ENCODE data around the gene PID1. TPM values are rescaled to one million over a fixed set of nuclear protein-coding genes. Genes with fewer than 3 reads are reported as not detected.

The PID1 gene
- total and polyA plus RNA-seq, 8 donors: 10.2 to 51.2 (median 35.4) TPM

GRCh38 chr2:229073935-229074334, 197.2 kb downstream of the PID1 start:
- H3K4me3 ChIP-seq: no peak overlapping the region
- intact Hi-C loops (cut with DNase I; ENCODE audit: low total_unique reads): no loop called here
- 77 to 89% (median 87%) methylated on average over 2 of the region's 2 CpGs for whole genome bisulfite sequencing, 5 donors
- H3K27me3 ChIP-seq: no peaks in the 10 kb centered on the region
- DNase-seq: no peak
- TF ChIP-seq CTCF (IDR thresholded peaks at IDR 0.05) (no peak), EP300 (IDR thresholded peaks at IDR 0.05) (no peak), POLR2AphosphoS5 (IDR thresholded peaks at IDR 0.05) (no peak), POLR2A (IDR thresholded peaks at IDR 0.05) (no peak)
- H3K27ac ChIP-seq: no peak overlapping the region
- no peaks in the 10 kb centered on the region for H3K4me1 ChIP-seq
- H3K9me3 ChIP-seq: peaks cover 0 to 11% (median 3%) of the 10 kb centered on the region in 4 donors
- no peaks in the 10 kb centered on the region for H3K36me3 ChIP-seq

GRCh38 chr2:229071292-229071976, 199.7 kb downstream of the PID1 start:
- TF ChIP-seq CTCF (IDR thresholded peaks at IDR 0.05): no peak
- no peak for TF ChIP-seq EP300 (IDR thresholded peaks at IDR 0.05)
- no peak for TF ChIP-seq POLR2AphosphoS5 (IDR thresholded peaks at IDR 0.05)
- no peak for TF ChIP-seq POLR2A (IDR thresholded peaks at IDR 0.05)
- Histone ChIP-seq H3K27ac (no peak overlapping the region), H3K4me3 (no peak overlapping the region), H3K27me3 (no peaks in the 10 kb centered on the region), H3K36me3 (no peaks in the 10 kb centered on the region), H3K4me1 (no peaks in the 10 kb centered on the region), H3K9me3 (peaks cover 0 to 14% (median 6%) of the 10 kb centered on the region in 4 donors)
- intact Hi-C loops (cut with DNase I; ENCODE audit: low total_unique reads): no loop called here
- 74 to 84% (median 79%) methylated on average over 5 of the region's 5 CpGs for WGBS, 5 donors
- DNase-seq: peak in 1 of 2 donors; percentile 21

GRCh38 chr2:229066121-229066715, 204.9 kb downstream of the PID1 start:
- no peaks in the 10 kb centered on the region for H3K36me3 ChIP-seq
- no peak for DNase-seq
- TF ChIP-seq POLR2A (IDR thresholded peaks at IDR 0.05) (no peak), POLR2AphosphoS5 (IDR thresholded peaks at IDR 0.05) (no peak), CTCF (IDR thresholded peaks at IDR 0.05) (no peak), EP300 (IDR thresholded peaks at IDR 0.05) (no peak)
- no peaks in the 10 kb centered on the region for H3K4me1 ChIP-seq
- 85 to 92% (median 89%) methylated on average over 4 of the region's 4 CpGs for WGBS, 5 donors
- H3K4me3 ChIP-seq: no peak overlapping the region
- H3K27me3 ChIP-seq: no peaks in the 10 kb centered on the region
- no peak overlapping the region for H3K27ac ChIP-seq
- intact Hi-C loops (cut with DNase I; ENCODE audit: low total_unique reads): no loop called here
- H3K9me3 ChIP-seq: peaks cover 0 to 8% (median 2%) of the 10 kb centered on the region in 4 donors

- H3K4me1 ChIP-seq: no peaks in the 10 kb centered on the region
- no peaks in the 10 kb centered on the region for H3K36me3 ChIP-seq
- TF ChIP-seq EP300 (IDR thresholded peaks at IDR 0.05): no peak
- no peak for TF ChIP-seq POLR2AphosphoS5 (IDR thresholded peaks at IDR 0.05)
- TF ChIP-seq CTCF (IDR thresholded peaks at IDR 0.05): no peak
- TF ChIP-seq POLR2A (IDR thresholded peaks at IDR 0.05): no peak
- 75 to 92% (median 81%) methylated on average over 3 of the region's 3 CpGs for WGBS, 5 donors
- H3K4me3 ChIP-seq: no peak overlapping the region
- no peak overlapping the region for H3K27ac ChIP-seq
- no peaks in the 10 kb centered on the region for H3K27me3 ChIP-seq
- peaks cover 0 to 8% (median 2%) of the 10 kb centered on the region in 4 donors for H3K9me3 ChIP-seq
- no peak for DNase-seq
- intact Hi-C loops (cut with DNase I; ENCODE audit: low total_unique reads): no loop called here
Observed at GRCh38 chr2:229064749-229065148, 206.3 kb downstream of the PID1 start.
